Fibroblast of lung (primary cell): Measurements from ENCODE around the gene PLEKHA6. TPM values are rescaled to one million over a fixed set of nuclear protein-coding genes. Genes with fewer than 3 reads are reported as not detected.

Experiments
- DNase-seq, 2 donors: peaks; one replicate each; pipeline versions ENCODE4 v3.0.0 to v3.0.0-alpha.2; 2010; ENCODE audit warnings: low read depth in 2 of 2
- H2AFZ ChIP-seq: 2 replicates; pipeline ENCODE4 v1.5.1; 2012; ENCODE audit warnings: low read length, control low read depth, inconsistent platforms
- H3K27ac ChIP-seq: 2 replicates; pipeline ENCODE4 v1.5.1; 2011; ENCODE audit warnings: low read length, control low read depth; ENCODE audit not compliant: insufficient read depth
- H3K27me3 ChIP-seq: 2 replicates; pipeline ENCODE4 v1.5.1; 2011; ENCODE audit warnings: mild to moderate bottlenecking, low read length; ENCODE audit not compliant: control insufficient read depth, insufficient read depth
- H3K36me3 ChIP-seq: 2 replicates; pipeline ENCODE4 v1.5.1; 2011; ENCODE audit warnings: low read length; ENCODE audit not compliant: control insufficient read depth, insufficient read depth
- H3K4me1 ChIP-seq: 2 replicates; pipeline ENCODE4 v1.5.1; 2011; ENCODE audit warnings: low read length; ENCODE audit not compliant: control insufficient read depth, insufficient read depth; ENCODE audit errors: extremely low read depth
- H3K4me2 ChIP-seq: 2 replicates; pipeline ENCODE4 v1.5.1; 2011; ENCODE audit warnings: low read length, control low read depth; ENCODE audit not compliant: insufficient read depth; ENCODE audit errors: extremely low read depth
- H3K4me3 ChIP-seq, 4 experiments: fragments of 200-600 bp in 1 of 4; sonication (generic) in 1 of 4; replicated peaks in 1 of 4; 2 replicates each; pipeline ENCODE4 v1.5.1; 2011 to 2016; ENCODE audit warnings: low read length in 4 of 4, low read depth in 3 of 4, mild to moderate bottlenecking in 3 of 4, control low read depth in 2 of 4, inconsistent platforms in 1 of 4, mixed read lengths in 1 of 4; ENCODE audit not compliant: insufficient read depth in 1 of 4; ENCODE audit errors: control extremely low read depth in 1 of 4
- H3K79me2 ChIP-seq: 2 replicates; pipeline ENCODE4 v1.5.1; 2012; ENCODE audit warnings: mild to moderate bottlenecking, low read length, inconsistent platforms; ENCODE audit not compliant: control insufficient read depth, insufficient read depth
- H3K9ac ChIP-seq: 2 replicates; pipeline ENCODE4 v1.5.1; 2011; ENCODE audit warnings: mild to moderate bottlenecking, low read length, control low read depth; ENCODE audit not compliant: insufficient read depth
- H3K9me3 ChIP-seq: 2 replicates; pipeline ENCODE4 v1.5.1; 2012; ENCODE audit warnings: low read depth, low read length; ENCODE audit not compliant: control insufficient read depth, insufficient read depth
- H4K20me1 ChIP-seq: 2 replicates; pipeline ENCODE4 v1.5.1; 2011; ENCODE audit warnings: low read length; ENCODE audit not compliant: control insufficient read depth, insufficient read depth; ENCODE audit errors: extremely low read depth
- EZH2 ChIP-seq: IDR thresholded peaks from 2 replicates; pipeline ENCODE4 v1.5.1; 2012; ENCODE audit warnings: low read length, control low read depth, mild to moderate bottlenecking; ENCODE audit errors: missing control alignments
- polyA plus RNA-seq, 2 donors: library from polyadenylated mRNA; depleted of rRNA in 1 of 2; stranded (reverse) in 1 of 2; unstranded in 1 of 2; fragments of >200 nt; gene quantifications; 2 replicates each; pipeline ENCODE4 v1.2.1, GENCODE V29; 2011 to 2012; ENCODE audit warnings: missing spikeins in 1 of 2
- total RNA-seq: library from RNA; depleted of rRNA; stranded (reverse); fragments of >200 nt; gene quantifications from 2 replicates; pipeline ENCODE4 v1.2.1, GENCODE V29; 2014
- TF ChIP-seq, protein P1 (sequence below), 2 donors: IDR thresholded peaks in 1 of 2; conservative IDR thresholded peaks in 1 of 2; 1 replicate in 1 of 2; 2 replicates in 1 of 2; pipeline ENCODE4 v1.5.1; 2011 to 2012; ENCODE audit warnings: low read length in 2 of 2, control low read depth in 1 of 2, inconsistent platforms in 1 of 2, low read depth in 1 of 2, mild to moderate bottlenecking in 1 of 2

Gene PLEKHA6
- total and polyA plus RNA-seq, 2 donors (not counting 1 experiment from before 2014, with no cell fraction given), result 3.8 to 4.3 TPM

GRCh38 chr1:204192589-204193352 is 167.0 kb downstream of the PLEKHA6 start:
- Histone ChIP-seq H3K9ac (no peak overlapping the region), H3K9me3 (no peaks in the 10 kb centered on the region), H3K36me3 (no peaks in the 10 kb centered on the region), H3K4me3 (no peak overlapping the region), H3K27me3 (peaks cover 27% of the 10 kb centered on the region), H4K20me1 (no peaks in the 10 kb centered on the region), H3K4me1 (no peaks in the 10 kb centered on the region), H3K79me2 (no peaks in the 10 kb centered on the region), H3K4me2 (no peak overlapping the region), H3K27ac (no peak overlapping the region), H2AFZ (no peak overlapping the region)
- peak in 1 of 2 donors; percentile 56 for DNase-seq
- TF ChIP-seq EZH2, result no peak
- TF ChIP-seq, protein P1, sequence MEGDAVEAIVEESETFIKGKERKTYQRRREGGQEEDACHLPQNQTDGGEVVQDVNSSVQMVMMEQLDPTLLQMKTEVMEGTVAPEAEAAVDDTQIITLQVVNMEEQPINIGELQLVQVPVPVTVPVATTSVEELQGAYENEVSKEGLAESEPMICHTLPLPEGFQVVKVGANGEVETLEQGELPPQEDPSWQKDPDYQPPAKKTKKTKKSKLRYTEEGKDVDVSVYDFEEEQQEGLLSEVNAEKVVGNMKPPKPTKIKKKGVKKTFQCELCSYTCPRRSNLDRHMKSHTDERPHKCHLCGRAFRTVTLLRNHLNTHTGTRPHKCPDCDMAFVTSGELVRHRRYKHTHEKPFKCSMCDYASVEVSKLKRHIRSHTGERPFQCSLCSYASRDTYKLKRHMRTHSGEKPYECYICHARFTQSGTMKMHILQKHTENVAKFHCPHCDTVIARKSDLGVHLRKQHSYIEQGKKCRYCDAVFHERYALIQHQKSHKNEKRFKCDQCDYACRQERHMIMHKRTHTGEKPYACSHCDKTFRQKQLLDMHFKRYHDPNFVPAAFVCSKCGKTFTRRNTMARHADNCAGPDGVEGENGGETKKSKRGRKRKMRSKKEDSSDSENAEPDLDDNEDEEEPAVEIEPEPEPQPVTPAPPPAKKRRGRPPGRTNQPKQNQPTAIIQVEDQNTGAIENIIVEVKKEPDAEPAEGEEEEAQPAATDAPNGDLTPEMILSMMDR (conservative IDR thresholded peaks at IDR 0.05 in 1 of 2, IDR thresholded peaks at IDR 0.05 in 1 of 2; ENCODE audit: low read depth in 1 of 2, low read length in 2 of 2), result no peak

GRCh38 chr1:204192046-204192445 is 167.7 kb downstream of the PLEKHA6 start:
- Histone ChIP-seq H3K4me2 (no peak overlapping the region), H3K9me3 (no peaks in the 10 kb centered on the region), H3K79me2 (no peaks in the 10 kb centered on the region), H3K4me3 (no peak overlapping the region), H3K36me3 (no peaks in the 10 kb centered on the region), H3K27me3 (peaks cover 32% of the 10 kb centered on the region), H3K9ac (no peak overlapping the region), H3K4me1 (no peaks in the 10 kb centered on the region), H2AFZ (no peak overlapping the region), H4K20me1 (no peaks in the 10 kb centered on the region), H3K27ac (no peak overlapping the region)
- TF ChIP-seq EZH2, result no peak
- TF ChIP-seq, protein P1 (conservative IDR thresholded peaks at IDR 0.05 in 1 of 2, IDR thresholded peaks at IDR 0.05 in 1 of 2; ENCODE audit: low read depth in 1 of 2, low read length in 2 of 2), result no peak
- no peak for DNase-seq

- no peaks in the 10 kb centered on the region for H3K79me2 ChIP-seq
- H3K4me3 ChIP-seq, result no peak overlapping the region
- no peaks in the 10 kb centered on the region for H4K20me1 ChIP-seq
- no peaks in the 10 kb centered on the region for H3K9me3 ChIP-seq
- DNase-seq, result no peak
- H2AFZ ChIP-seq, result no peak overlapping the region
- H3K27ac ChIP-seq, result no peak overlapping the region
- H3K27me3 ChIP-seq, result peaks cover 36% of the 10 kb centered on the region
- no peaks in the 10 kb centered on the region for H3K4me1 ChIP-seq
- no peaks in the 10 kb centered on the region for H3K36me3 ChIP-seq
- no peak overlapping the region for H3K4me2 ChIP-seq
- TF ChIP-seq, protein P1 (conservative IDR thresholded peaks at IDR 0.05 in 1 of 2, IDR thresholded peaks at IDR 0.05 in 1 of 2; ENCODE audit: low read depth in 1 of 2, low read length in 2 of 2), result no peak
- TF ChIP-seq EZH2, result no peak
- no peak overlapping the region for H3K9ac ChIP-seq
Observed at GRCh38 chr1:204191456-204191855, 168.3 kb downstream of the PLEKHA6 start.
